KOPT-K1 (cell line): Measurements from ENCODE around the gene ABTB1.

Experiments
- H3K27ac ChIP-seq: fragments of 200-600 bp; sonication (generic); 2 replicates; pipeline ENCODE4 v1.5.1; 2016; ENCODE audit warnings: antibody characterized with exemption, mild to moderate bottlenecking, low read depth, low read length; ENCODE audit not compliant: poor library complexity, severe bottlenecking
- H3K36me3 ChIP-seq: fragments of 200-600 bp; sonication (generic); 2 replicates; pipeline ENCODE4 v1.5.1; 2017; ENCODE audit warnings: antibody characterized with exemption, mild to moderate bottlenecking, low read length, moderate library complexity; ENCODE audit not compliant: insufficient read depth
- H3K9me3 ChIP-seq: fragments of 200-600 bp; sonication (generic); 2 replicates; pipeline ENCODE4 v1.5.1; 2017; ENCODE audit warnings: antibody characterized with exemption, low read length, mild to moderate bottlenecking; ENCODE audit not compliant: insufficient read depth, poor library complexity, severe bottlenecking

ABTB1 gene

DNA sequence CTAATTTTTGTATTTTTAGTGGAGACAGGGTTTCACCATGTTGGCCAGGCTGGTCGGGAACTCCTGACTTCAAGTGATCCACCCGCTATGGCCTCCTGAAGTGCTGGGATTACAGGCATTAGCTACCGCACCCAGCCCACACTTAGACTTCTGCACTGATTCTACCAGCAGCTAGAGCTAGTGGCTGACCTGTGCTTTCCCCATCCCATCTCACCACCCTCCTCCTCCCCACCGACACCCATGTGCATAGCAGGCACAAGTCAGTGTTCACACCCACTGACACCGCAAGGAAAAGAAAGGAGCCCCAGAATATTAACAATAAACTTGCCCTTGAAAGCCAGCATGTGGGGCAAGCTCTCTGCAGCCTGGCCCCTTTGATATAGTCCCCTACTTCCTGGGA lies 11.2 kb upstream of the ABTB1 start:
- H3K27ac ChIP-seq: no peak overlapping the region
- no peaks in the 10 kb centered on the region for H3K36me3 ChIP-seq
- H3K9me3 ChIP-seq: no peaks in the 10 kb centered on the region

DNA sequence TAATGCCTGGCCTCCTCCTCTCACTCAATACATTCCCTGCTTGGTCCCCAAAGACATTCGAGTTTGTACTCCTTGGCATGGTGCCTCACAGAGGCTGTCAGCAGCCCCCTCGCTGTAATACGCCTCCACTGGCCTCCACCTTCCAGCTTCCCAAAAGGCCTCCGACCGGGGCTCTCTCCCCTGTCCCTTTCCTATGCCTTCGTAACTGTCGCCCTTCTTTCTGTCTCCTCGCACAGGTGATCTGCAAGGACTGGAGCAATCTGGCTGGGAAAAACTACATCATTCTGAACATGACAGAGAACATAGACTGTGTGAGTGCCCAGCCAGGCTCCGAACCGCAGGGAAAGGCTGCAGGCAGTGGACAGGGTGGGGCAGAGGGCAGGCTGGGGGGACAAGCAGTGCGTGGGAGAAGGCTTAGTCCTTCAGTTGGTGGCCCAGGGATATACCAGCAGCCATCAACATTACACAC lies 10.7 kb upstream of the ABTB1 start:
- Histone ChIP-seq H3K36me3 (no peaks in the 10 kb centered on the region), H3K27ac (no peak overlapping the region), H3K9me3 (no peaks in the 10 kb centered on the region)

DNA sequence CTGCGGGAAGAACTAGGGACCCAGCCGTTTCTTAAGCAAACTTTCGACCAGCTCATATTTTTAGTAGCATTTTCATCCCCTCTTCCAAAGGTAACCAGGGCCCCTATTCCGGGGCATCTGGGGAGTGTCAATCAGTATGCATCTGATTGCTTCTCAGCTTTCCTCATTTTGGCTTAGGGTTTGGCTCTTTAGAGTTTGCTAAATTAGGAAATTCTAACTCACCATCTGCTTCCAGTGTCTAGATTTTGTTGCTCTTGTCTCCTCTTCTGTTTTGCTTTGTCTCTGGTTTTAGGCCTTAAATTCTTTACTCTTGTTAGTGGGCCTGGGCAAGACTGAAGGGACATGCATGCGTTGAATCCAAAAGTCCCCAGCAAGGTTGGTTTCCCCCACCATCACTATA lies 9.6 kb upstream of the ABTB1 start:
- no peaks in the 10 kb centered on the region for H3K36me3 ChIP-seq
- no peaks in the 10 kb centered on the region for H3K9me3 ChIP-seq
- no peak overlapping the region for H3K27ac ChIP-seq

DNA sequence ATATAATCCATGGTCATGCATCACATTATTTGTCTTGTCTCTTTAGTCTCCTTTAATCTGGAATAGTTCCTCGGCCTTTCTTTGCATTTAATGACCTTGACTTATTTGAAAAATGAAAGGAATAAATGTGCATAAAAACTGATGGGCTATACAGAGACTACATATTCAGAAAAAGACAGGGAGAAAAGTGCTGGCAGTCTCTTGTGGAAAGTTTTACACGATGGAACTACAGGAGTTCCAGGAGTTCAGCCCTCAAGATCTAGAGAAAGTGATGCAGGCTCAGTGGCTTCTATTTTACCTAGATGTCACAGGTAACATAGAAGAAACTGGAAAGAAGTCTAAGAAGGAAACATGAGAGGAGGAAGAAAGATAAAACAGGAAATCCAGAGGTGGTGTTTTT lies 7.6 kb upstream of the ABTB1 start:
- no peaks in the 10 kb centered on the region for H3K9me3 ChIP-seq
- no peaks in the 10 kb centered on the region for H3K36me3 ChIP-seq
- H3K27ac ChIP-seq: no peak overlapping the region

GRCh38 chr3:127665586-127665985 lies 7.2 kb upstream of the ABTB1 start:
- no peak overlapping the region for H3K27ac ChIP-seq

DNA sequence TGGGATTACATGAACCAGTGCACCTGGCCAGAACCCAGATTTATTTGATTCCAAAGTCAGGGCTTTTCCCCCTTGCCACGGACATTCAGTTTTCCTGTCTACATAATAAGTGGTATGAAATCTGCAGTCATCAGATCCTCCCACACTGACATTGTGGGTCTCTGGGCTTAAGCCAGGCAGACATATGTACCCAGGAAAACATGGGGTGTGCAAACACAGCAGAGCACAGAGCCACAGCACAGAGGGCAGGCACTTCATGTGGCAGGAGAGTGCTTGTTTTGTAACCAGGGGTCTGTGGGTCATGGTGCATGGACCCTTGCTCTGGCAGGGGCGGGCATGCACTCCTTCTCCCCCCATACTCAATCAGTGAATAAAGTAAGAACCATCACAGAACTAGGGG lies 6.1 kb upstream of the ABTB1 start:
- H3K36me3 ChIP-seq: no peaks in the 10 kb centered on the region
- no peak overlapping the region for H3K27ac ChIP-seq
- no peaks in the 10 kb centered on the region for H3K9me3 ChIP-seq

More at GRCh38 chr3:127665586-127665985, 7.2 kb upstream of the ABTB1 start:
- H3K9me3 ChIP-seq: no peaks in the 10 kb centered on the region
- no peaks in the 10 kb centered on the region for H3K36me3 ChIP-seq

DNA sequence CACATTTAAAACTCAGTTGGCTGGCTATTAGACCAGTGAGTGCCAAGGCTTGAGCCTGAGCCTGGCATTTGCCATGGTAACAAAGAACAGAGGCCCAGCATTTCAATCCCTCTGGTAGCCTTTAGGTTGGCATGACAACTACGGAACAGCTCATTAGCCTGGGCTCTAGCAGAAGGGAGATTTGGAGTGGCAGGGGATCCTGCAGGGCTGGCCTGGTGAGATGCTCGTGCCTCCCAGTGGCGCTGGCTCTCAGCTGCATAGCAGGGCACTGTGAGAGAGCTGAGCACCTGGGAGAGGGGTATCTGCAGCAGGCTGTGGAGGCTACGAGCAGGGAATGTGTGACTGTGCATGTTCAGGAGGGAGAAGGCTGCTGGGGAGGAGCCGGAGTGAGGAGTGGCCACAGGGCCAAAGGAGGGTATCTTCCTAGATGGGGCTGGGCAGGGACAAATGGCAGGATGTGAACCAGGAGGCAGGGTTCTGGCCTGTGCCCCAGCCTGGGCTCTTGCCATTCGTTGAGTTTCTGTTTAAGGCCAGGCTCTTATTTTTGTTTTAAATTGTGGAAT lies 5.6 kb upstream of the ABTB1 start:
- no peaks in the 10 kb centered on the region for H3K9me3 ChIP-seq
- no peak overlapping the region for H3K27ac ChIP-seq
- H3K36me3 ChIP-seq: no peaks in the 10 kb centered on the region

DNA sequence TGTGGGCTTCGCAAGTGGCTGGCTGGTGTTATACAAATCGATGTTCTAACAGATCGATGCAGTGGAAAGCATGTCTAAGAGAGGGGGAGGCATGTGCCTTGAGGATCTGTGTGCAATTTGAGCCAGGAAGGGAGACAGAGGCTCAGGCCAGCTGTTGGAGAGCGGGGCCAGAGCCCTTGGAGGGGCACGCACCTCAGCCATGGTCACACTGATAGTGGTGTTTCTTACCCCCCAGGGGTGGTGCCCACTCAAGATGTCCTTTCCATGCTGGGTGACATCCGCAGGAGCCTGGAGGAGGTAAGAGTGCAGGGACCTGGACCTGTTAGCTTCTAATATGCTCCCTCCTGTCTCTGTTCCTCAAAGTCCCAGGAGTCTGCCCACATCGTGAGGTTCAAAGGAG lies 3.8 kb upstream of the ABTB1 start:
- Histone ChIP-seq H3K27ac (no peak overlapping the region), H3K9me3 (no peaks in the 10 kb centered on the region)

DNA sequence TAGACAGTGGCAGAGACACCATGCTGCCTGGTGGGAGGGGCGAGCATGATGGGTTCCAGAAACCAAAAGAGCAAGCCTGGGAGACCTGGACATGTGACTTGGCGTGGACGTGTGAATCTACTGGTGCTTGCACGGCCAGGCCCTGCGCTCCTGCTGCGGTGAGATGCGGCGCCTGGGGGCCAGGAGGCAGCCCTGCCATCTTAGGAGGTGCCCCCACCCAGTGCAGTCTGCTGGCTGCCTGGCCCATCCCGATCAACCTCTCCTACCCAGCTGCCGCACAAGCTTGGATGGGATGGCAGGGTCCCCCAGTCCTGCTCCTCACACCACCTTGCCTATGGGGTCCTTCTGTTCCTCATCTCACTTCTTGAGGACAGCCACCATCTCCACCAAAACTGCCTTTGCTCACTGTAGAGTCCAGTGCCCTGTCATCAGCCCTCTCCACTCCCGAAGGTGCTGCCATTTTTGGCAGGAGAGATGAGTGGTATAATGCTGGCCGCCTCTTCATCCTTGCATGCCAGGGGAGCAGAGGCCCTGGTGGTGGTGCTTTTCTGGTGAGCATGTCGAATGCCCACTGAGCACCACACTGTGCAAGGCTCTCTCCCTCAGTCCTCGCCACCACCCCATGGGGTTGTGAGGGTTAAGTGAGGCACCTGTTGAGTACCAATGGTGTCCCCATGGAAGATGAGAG lies 3.1 kb upstream of the ABTB1 start:
- no peaks in the 10 kb centered on the region for H3K9me3 ChIP-seq

More for the DNA sequence above, 3.8 kb upstream of the ABTB1 start:
- no peaks in the 10 kb centered on the region for H3K36me3 ChIP-seq

DNA sequence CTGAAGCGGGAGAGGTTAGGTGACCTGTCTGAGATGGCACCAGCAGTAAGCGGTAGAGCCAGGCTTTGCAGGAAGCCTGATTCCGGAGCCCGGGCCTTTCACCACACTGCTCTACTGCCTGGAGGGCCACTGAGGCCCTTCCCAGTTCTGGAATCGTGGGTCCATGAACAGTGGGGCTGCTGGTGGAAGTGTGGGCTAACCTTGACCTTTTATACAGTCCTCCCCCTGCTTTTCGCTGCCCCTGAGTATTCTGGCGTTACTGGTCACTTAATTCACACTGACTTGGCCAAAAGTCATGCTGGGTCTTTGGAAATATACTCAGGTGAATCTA lies 2.6 kb upstream of the ABTB1 start:
- H3K27ac ChIP-seq: no peak overlapping the region
- no peaks in the 10 kb centered on the region for H3K36me3 ChIP-seq
- no peaks in the 10 kb centered on the region for H3K9me3 ChIP-seq

More for the DNA sequence above, 3.1 kb upstream of the ABTB1 start:
- Histone ChIP-seq H3K36me3 (no peaks in the 10 kb centered on the region), H3K27ac (no peak overlapping the region)

GRCh38 chr3:127670761-127671522 lies 1.8 kb upstream of the ABTB1 start:
- peak overlapping the region; percentile 93 for H3K27ac ChIP-seq
- no peaks in the 10 kb centered on the region for H3K9me3 ChIP-seq
- H3K36me3 ChIP-seq: no peaks in the 10 kb centered on the region

DNA sequence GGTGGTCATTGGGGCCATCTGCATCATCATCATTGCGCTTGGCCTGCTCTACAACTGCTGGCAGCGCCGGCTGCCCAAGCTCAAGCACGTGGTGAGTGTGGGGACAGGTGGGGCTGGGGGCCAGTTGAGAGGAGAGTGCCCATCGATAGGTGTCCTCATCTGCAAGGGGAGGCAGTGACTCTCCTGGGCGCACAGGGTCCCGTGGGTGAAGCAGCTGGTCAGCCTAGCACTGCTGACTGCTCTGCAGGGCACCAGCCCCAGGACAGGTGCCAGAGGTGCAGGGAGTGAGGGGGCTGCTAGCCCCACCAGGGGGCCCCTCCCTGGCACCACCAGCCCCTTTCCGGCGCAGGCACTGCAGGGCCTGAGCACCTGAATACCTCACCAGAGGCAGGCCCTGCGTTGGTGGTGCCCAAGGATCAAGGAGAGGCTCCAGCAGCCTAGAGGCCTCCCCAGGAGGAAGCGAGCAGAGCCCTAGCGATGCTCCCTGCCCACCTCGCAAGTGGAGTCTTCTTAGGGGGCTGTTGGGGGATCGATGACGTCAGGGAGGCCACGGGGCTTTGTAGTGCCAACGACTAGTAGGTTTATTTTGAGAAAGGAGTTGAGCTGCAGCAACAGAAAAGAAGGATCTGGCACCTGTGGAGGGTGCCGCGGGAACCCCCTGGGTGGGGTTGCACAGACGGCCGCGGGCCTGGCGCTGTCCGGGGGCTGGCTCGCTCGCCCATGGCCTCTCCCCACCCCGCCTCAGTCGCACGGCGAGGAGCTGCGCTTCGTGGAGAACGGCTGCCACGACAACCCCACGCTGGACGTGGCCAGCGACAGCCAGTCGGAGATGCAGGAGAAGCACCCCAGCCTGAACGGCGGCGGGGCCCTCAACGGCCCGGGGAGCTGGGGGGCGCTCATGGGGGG lies 976 bp upstream of the ABTB1 start:
- H3K36me3 ChIP-seq: no peaks in the 10 kb centered on the region
- peak overlapping the region; percentile 93 for H3K27ac ChIP-seq
- no peaks in the 10 kb centered on the region for H3K9me3 ChIP-seq

- Histone ChIP-seq H3K9me3 (no peaks in the 10 kb centered on the region), H3K27ac (peak overlapping the region; percentile 55), H3K36me3 (no peaks in the 10 kb centered on the region; the same call in 1 of the 2 replicates)
These were observed 694 bp downstream of the ABTB1 start for GRCh38 chr3:127673191-127674100.

DNA sequence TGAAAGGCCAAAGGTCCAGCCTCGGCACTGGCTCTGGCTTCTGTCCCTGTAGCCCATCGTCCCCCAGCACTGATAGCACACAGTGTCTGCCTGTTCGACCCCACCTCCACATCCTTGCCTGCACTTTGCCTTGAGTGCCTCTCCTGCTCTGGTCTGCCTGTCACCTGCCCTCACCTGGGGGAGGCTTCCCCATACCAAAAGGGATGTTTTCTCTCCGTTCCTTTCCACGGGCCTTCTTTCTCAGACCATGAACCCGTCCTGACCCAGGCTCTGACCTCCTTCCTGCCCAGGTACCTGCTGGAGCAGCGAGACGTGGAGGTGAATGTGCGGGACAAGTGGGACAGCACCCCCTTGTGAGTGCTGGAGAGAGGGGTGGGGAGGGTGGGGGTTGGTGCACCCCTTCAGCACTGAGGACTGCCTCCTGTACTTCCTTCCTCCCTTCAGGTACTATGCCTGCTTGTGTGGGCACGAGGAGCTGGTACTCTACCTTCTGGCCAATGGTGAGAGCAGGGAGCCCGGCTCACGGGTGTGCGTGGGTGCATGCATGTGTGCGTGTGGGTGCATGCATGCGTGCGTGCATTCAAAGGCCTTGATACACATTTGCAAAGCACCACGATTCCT lies 1.5 kb downstream of the ABTB1 start:
- Histone ChIP-seq H3K9me3 (no peaks in the 10 kb centered on the region), H3K36me3 (no peaks in the 10 kb centered on the region; the same call in 1 of the 2 replicates), H3K27ac (no peak overlapping the region)
